Measurements from ENCODE around the gene FBP2. TPM values are rescaled to one million over a fixed set of nuclear protein-coding genes. Genes with fewer than 3 reads are reported as not detected.
A peak's percentile ranks its signal among the peaks of the same experiment; 100 is the strongest.
"Not testable (repeated sequence)": the region's sequence is repeated elsewhere in the genome, so short reads cannot be mapped to it uniquely, and the experiment has no call there.

The FBP2 gene
- total and polyA plus RNA-seq, 4 donors = 0.02 to 0.88 TPM; not detected in 2

GRCh38 chr9:94591876-94592275, 1.7 kb downstream of the FBP2 start:
- ATAC-seq (ENCODE audit: insufficient read depth, low FRiP score) (no peak), DNase-seq (no peak)
- no peaks in the 10 kb centered on the region for H3K36me3 ChIP-seq (ENCODE audit: control insufficient read depth in 4 of 4, insufficient read depth in 4 of 4, low read length in 4 of 4)
- no peak for TF ChIP-seq CTCF (IDR thresholded peaks at IDR 0.05; ENCODE audit: control extremely low read depth, extremely low read depth)
- H3K9me3 ChIP-seq (ENCODE audit: control insufficient read depth in 4 of 4, insufficient read depth in 3 of 4, low read length in 3 of 4) = peaks cover 0 to 3% (median 0%) of the 10 kb centered on the region in 4 donors
- H3K9ac ChIP-seq (ENCODE audit: insufficient read depth in 1 of 2, low read length in 2 of 2) = no peak overlapping the region
- no peak overlapping the region for H3K27ac ChIP-seq (ENCODE audit: low read depth in 1 of 2, low read length in 1 of 2)
- H3K27me3 ChIP-seq (ENCODE audit: control insufficient read depth in 3 of 3, insufficient read depth in 3 of 3, low read length in 2 of 3) = no peaks in the 10 kb centered on the region
- H3K4me3 ChIP-seq = no peak overlapping the region
- 91 to 93% methylated on average over 8 of the region's 8 CpGs for WGBS, 2 donors
- H3K4me1 ChIP-seq (ENCODE audit: control insufficient read depth in 5 of 5, insufficient read depth in 5 of 5, low read length in 5 of 5) = peaks cover 0 to 4% (median 0%) of the 10 kb centered on the region in 5 donors

- not testable (repeated sequence) for H3K9me3 ChIP-seq (ENCODE audit: control insufficient read depth in 4 of 4, insufficient read depth in 3 of 4, low read length in 3 of 4); H3K4me3 ChIP-seq; H3K4me1 ChIP-seq (ENCODE audit: control insufficient read depth in 5 of 5, insufficient read depth in 5 of 5, low read length in 5 of 5); H3K9ac ChIP-seq (ENCODE audit: insufficient read depth in 1 of 2, low read length in 2 of 2); H3K27ac ChIP-seq (ENCODE audit: low read depth in 1 of 2, low read length in 1 of 2); ATAC-seq (ENCODE audit: insufficient read depth, low FRiP score); H3K36me3 ChIP-seq (ENCODE audit: control insufficient read depth in 4 of 4, insufficient read depth in 4 of 4, low read length in 4 of 4); H3K27me3 ChIP-seq (ENCODE audit: control insufficient read depth in 3 of 3, insufficient read depth in 3 of 3, low read length in 2 of 3); DNase-seq
- WGBS, 2 donors = 62 to 76% methylated on average over 27 to 37 of the region's 38 CpGs
Observed at GRCh38 chr9:94591046-94591545, 2.5 kb downstream of the FBP2 start.

GRCh38 chr9:94588681-94589080, 4.9 kb downstream of the FBP2 start:
- WGBS, 2 donors = 88 to 89% methylated on average over 9 of the region's 9 CpGs
- Histone ChIP-seq H3K9ac (ENCODE audit: insufficient read depth in 1 of 2, low read length in 2 of 2) (no peak overlapping the region), H3K4me3 (no peak overlapping the region), H3K27me3 (ENCODE audit: control insufficient read depth in 3 of 3, insufficient read depth in 3 of 3, low read length in 2 of 3) (no peaks in the 10 kb centered on the region), H3K9me3 (ENCODE audit: control insufficient read depth in 4 of 4, insufficient read depth in 3 of 4, low read length in 3 of 4) (peaks cover 0 to 3% (median 0%) of the 10 kb centered on the region in 4 donors), H3K27ac (ENCODE audit: low read depth in 1 of 2, low read length in 1 of 2) (no peak overlapping the region), H3K4me1 (ENCODE audit: control insufficient read depth in 5 of 5, insufficient read depth in 5 of 5, low read length in 5 of 5) (peaks cover 0 to 10% (median 0%) of the 10 kb centered on the region in 5 donors), H3K36me3 (ENCODE audit: control insufficient read depth in 4 of 4, insufficient read depth in 4 of 4, low read length in 4 of 4) (no peaks in the 10 kb centered on the region)
- DNase-seq (no peak), ATAC-seq (ENCODE audit: insufficient read depth, low FRiP score) (no peak)
- TF ChIP-seq CTCF (IDR thresholded peaks at IDR 0.05; ENCODE audit: control extremely low read depth, extremely low read depth) = no peak

GRCh38 chr9:94586814-94587213, 6.8 kb downstream of the FBP2 start:
- Histone ChIP-seq H3K27ac (ENCODE audit: low read depth in 1 of 2, low read length in 1 of 2) (no peak overlapping the region), H3K4me1 (ENCODE audit: control insufficient read depth in 5 of 5, insufficient read depth in 5 of 5, low read length in 5 of 5) (peaks cover 0 to 10% (median 0%) of the 10 kb centered on the region in 5 donors), H3K9ac (ENCODE audit: insufficient read depth in 1 of 2, low read length in 2 of 2) (no peak overlapping the region), H3K4me3 (no peak overlapping the region), H3K36me3 (ENCODE audit: control insufficient read depth in 4 of 4, insufficient read depth in 4 of 4, low read length in 4 of 4) (no peaks in the 10 kb centered on the region), H3K27me3 (ENCODE audit: control insufficient read depth in 3 of 3, insufficient read depth in 3 of 3, low read length in 2 of 3) (no peaks in the 10 kb centered on the region), H3K9me3 (ENCODE audit: control insufficient read depth in 4 of 4, insufficient read depth in 3 of 4, low read length in 3 of 4) (peaks cover 0 to 2% (median 0%) of the 10 kb centered on the region in 4 donors)
- WGBS, 2 donors = 48 to 64% methylated on average over 9 of the region's 9 CpGs
- no peak for ATAC-seq (ENCODE audit: insufficient read depth, low FRiP score)
- TF ChIP-seq CTCF (IDR thresholded peaks at IDR 0.05; ENCODE audit: control extremely low read depth, extremely low read depth) = no peak
- DNase-seq = peak; percentile 41 to 60 (median 59)
